Activated CD8-positive, alpha-beta T cell treated with anti-CD3 and anti-CD28 coated beads for 36 hours (primary cell): ENCODE measurements around the gene PAM16. TPM values are rescaled to one million over a fixed set of nuclear protein-coding genes. Genes with fewer than 3 reads are reported as not detected.

Experiments
- ATAC-seq: fragments of 200-7000 bp; cut with Tn5 transposase; one replicate; pipeline ENCODE4 v1.10.0; 2021; ENCODE audit warnings: mild to moderate bottlenecking, moderate library complexity
- CTCF ChIA-PET: fragments of 350-600 bp; sonication (Branson Sonifier 250); formaldehyde crosslinking; loops from one replicate; lab custom pipeline; 2021; ENCODE audit warnings: antibody characterized with exemption; lab: Charles Lee
- POLR2A ChIA-PET: fragments of 350-600 bp; sonication (Branson Sonifier 250); formaldehyde crosslinking; loops from one replicate; lab custom pipeline; 2021; ENCODE audit warnings: antibody characterized with exemption; lab: Charles Lee
- DNase-seq: peaks from one replicate; pipeline ENCODE4 v3.0.0-alpha.2; 2020
- H3K27ac Mint-ChIP-seq: one replicate; pipeline ENCODE4 v1.8.0; 2021; ENCODE audit warnings: mild to moderate bottlenecking, mixed read lengths
- H3K27me3 Mint-ChIP-seq: one replicate; pipeline ENCODE4 v1.8.0; 2021; ENCODE audit warnings: mixed read lengths
- H3K36me3 Mint-ChIP-seq: one replicate; pipeline ENCODE4 v1.8.0; 2021; ENCODE audit warnings: low read depth, mixed read lengths
- H3K4me1 Mint-ChIP-seq: one replicate; pipeline ENCODE4 v1.8.0; 2021; ENCODE audit warnings: low read depth, mixed read lengths
- H3K4me3 Mint-ChIP-seq: one replicate; pipeline ENCODE4 v1.8.0; 2021; ENCODE audit warnings: mild to moderate bottlenecking, moderate library complexity, mixed read lengths
- H3K9me3 Mint-ChIP-seq: one replicate; pipeline ENCODE4 v1.8.0; 2021; ENCODE audit warnings: mixed read lengths
- CTCF ChIP-seq: fragments of 200-600 bp; IDR thresholded peaks from one replicate; pipeline ENCODE4 v1.8.0; 2022; ENCODE audit warnings: antibody characterized with exemption, mild to moderate bottlenecking
- intact Hi-C: fragments of 100-400 bp; cut with micrococcal nuclease; formaldehyde crosslinking; loops from one replicate; pipeline ENCODE4 v1.10.0; 2022
- total RNA-seq, 2 experiments: library from RNA; stranded (reverse); gene quantifications; one replicate each; pipeline ENCODE4 v1.2.3, GENCODE V29; 2021

PAM16 gene
- total RNA-seq, 2 experiments from 2014 or later, result 65.9 to 70.1 TPM

DNA sequence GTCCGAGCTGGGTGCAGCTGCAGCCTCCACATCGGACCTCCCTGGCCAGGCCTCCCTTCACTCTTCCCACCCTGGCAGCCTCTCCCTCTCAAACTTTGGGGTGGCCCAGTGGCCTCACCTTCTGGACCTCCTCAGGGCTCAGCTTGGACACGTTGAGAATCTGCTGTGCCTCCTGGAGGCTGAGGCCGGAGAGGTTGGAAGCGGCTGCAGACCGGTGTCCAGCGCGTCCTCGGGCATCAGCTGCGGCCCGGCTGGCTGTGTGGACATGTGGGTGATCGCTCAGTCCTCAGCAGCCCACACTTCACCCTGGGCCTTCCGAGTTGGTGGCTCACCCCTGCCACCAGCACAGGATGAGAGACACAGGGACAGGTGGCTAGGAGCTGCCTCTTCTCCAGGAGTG, 9.9 kb downstream of the PAM16 start:
- no peak for DNase-seq
- ChIA-PET POLR2A (interaction anchor here (0.5 to 1.0 kb wide), 3 partner anchors 9 to 64 kb away, joined by 3 to 4 read pairs (median 3); partner anchors contain the start of gene PAM16), CTCF (interaction anchor here (0.9 to 1.9 kb wide), 4 partner anchors 11 to 81 kb away, joined by 3 to 5 read pairs (median 4); no protein-coding TSS in a partner anchor)
- Mint-ChIP-seq H3K27me3 (no peaks in the 10 kb centered on the region), H3K36me3 (no peaks in the 10 kb centered on the region), H3K4me3 (no peak overlapping the region), H3K9me3 (no peaks in the 10 kb centered on the region), H3K27ac (no peak overlapping the region), H3K4me1 (peaks cover 8% of the 10 kb centered on the region)
- no peak for TF ChIP-seq CTCF
- no peak for ATAC-seq
- intact Hi-C loops, result no loop called here

DNA sequence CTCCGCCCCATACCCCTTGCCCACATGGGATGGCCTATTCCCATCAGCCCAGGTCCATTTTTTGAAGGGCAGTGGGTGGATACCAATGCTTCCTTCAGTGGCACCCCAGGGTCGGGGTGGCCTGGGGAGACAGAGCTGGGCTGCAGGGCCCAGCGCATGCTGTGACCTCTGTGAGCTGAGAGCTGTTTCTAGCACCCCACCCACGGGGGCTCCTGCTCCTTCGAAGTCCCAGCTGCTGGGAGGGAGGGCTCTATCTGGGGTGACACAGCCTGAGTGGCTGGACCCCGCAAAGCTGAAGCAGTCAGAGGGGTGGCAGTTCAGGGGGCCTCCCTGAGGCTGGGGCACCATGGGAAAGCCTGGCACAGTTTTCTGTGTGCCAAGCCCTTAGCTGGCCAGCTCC, 10.7 kb downstream of the PAM16 start:
- ChIA-PET POLR2A (interaction anchor here (1.0 kb wide), 1 partner anchor 9 kb away, joined by 6 read pairs; no protein-coding TSS in a partner anchor), CTCF (interaction anchor here (0.8 to 1.9 kb wide), 3 partner anchors 51 to 80 kb away, joined by 3 to 5 read pairs (median 4); no protein-coding TSS in a partner anchor)
- intact Hi-C loops, result no loop called here
- DNase-seq (no peak), ATAC-seq (no peak)
- no peaks in the 10 kb centered on the region for H3K36me3 Mint-ChIP-seq
- no peak for TF ChIP-seq CTCF
- no peaks in the 10 kb centered on the region for H3K9me3 Mint-ChIP-seq
- no peak overlapping the region for H3K27ac Mint-ChIP-seq
- H3K4me1 Mint-ChIP-seq, result peaks cover 6% of the 10 kb centered on the region
- H3K4me3 Mint-ChIP-seq, result no peak overlapping the region
- H3K27me3 Mint-ChIP-seq, result no peaks in the 10 kb centered on the region

DNA sequence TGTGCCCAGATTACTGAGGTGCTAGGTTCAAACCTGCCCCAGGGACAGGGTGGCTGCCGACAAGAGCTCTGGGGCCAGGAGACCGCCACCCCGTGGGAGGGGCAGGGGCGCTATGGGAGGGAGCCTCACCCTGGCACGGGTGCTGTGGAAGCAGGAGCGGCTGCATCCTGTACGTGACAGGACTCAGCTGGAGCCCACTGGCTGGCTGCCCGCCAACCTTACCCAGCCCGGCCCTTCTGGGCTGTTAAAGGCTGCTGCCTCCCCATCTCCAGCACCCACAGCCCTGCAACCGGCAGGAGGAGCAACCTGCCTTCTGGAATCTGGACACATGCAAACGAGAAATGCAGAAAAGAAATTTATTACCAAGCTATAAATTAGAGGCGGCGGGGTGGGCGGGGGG, 11.2 kb downstream of the PAM16 start:
- Mint-ChIP-seq H3K36me3 (no peaks in the 10 kb centered on the region), H3K27ac (no peak overlapping the region), H3K27me3 (no peaks in the 10 kb centered on the region), H3K4me1 (peaks cover 6% of the 10 kb centered on the region), H3K9me3 (no peaks in the 10 kb centered on the region), H3K4me3 (no peak overlapping the region)
- ChIA-PET CTCF (interaction anchor here (0.8 to 1.4 kb wide), 2 partner anchors 51 to 66 kb away, joined by 3 to 4 read pairs; no protein-coding TSS in a partner anchor), POLR2A (interaction anchor here (1.0 kb wide), 1 partner anchor 10 kb away, joined by 6 read pairs; no protein-coding TSS in a partner anchor)
- no peak for DNase-seq
- TF ChIP-seq CTCF, result no peak
- intact Hi-C loops, result no loop called here
- no peak for ATAC-seq

- no peak for ATAC-seq
- Mint-ChIP-seq H3K36me3 (no peaks in the 10 kb centered on the region), H3K9me3 (no peaks in the 10 kb centered on the region), H3K4me1 (peaks cover 4% of the 10 kb centered on the region), H3K4me3 (no peak overlapping the region), H3K27me3 (no peaks in the 10 kb centered on the region), H3K27ac (no peak overlapping the region)
- ChIA-PET POLR2A (interaction anchor here (1.7 kb wide), 1 partner anchor 11 kb away, joined by 5 read pairs; no protein-coding TSS in a partner anchor), CTCF (interaction anchor here (1.4 to 1.5 kb wide), 2 partner anchors 66 to 85 kb away, joined by 3 to 7 read pairs; no protein-coding TSS in a partner anchor)
- intact Hi-C loops, result no loop called here
- no peak for TF ChIP-seq CTCF
- DNase-seq, result no peak
Measured at GRCh38 chr16:4339455-4339854, 11.7 kb downstream of the PAM16 start.

GRCh38 chr16:4338712-4339299, 12.3 kb downstream of the PAM16 start:
- H3K27me3 Mint-ChIP-seq, result no peaks in the 10 kb centered on the region
- TF ChIP-seq CTCF, result no peak

More at GRCh38 chr16:4338712-4339299, 12.3 kb downstream of the PAM16 start:
- CTCF ChIA-PET, result interaction anchor here (0.8 to 1.5 kb wide), 3 partner anchors 21 to 85 kb away, joined by 3 to 7 read pairs (median 3); no protein-coding TSS in a partner anchor
- POLR2A ChIA-PET, result interaction anchor here (0.9 to 1.7 kb wide), 2 partner anchors 11 to 50 kb away, joined by 3 to 5 read pairs; no protein-coding TSS in a partner anchor
- H3K4me3 Mint-ChIP-seq, result no peak overlapping the region
- no peaks in the 10 kb centered on the region for H3K9me3 Mint-ChIP-seq
- no peak overlapping the region for H3K27ac Mint-ChIP-seq
- no peaks in the 10 kb centered on the region for H3K36me3 Mint-ChIP-seq
- intact Hi-C loops, result no loop called here
- DNase-seq (no peak), ATAC-seq (no peak)
- H3K4me1 Mint-ChIP-seq, result peaks cover 3% of the 10 kb centered on the region
